HG02610 (cell line): ENCODE data around the gene UGT2B17.

Source experiments
- ATAC-seq: cut with Tn5 transposase; IDR thresholded peaks from one replicate; pipeline ENCODE4 v1.9.1; 2021; ENCODE audit warnings: mild to moderate bottlenecking, moderate library complexity; ENCODE audit not compliant: unreplicated experiment

Gene UGT2B17

GRCh38 chr4:68489338-68489737 lies 86.8 kb downstream of the UGT2B17 start:
- no peak for ATAC-seq
